HG03460 (cell line): ENCODE measurements around the gene TNFRSF19.
"Not testable (repeated sequence)": the region's sequence is repeated elsewhere in the genome, so short reads cannot be mapped to it uniquely, and the experiment has no call there.

Experiments used
- ATAC-seq: cut with Tn5 transposase; IDR thresholded peaks from one replicate; pipeline ENCODE4 v1.9.1; 2021; ENCODE audit not compliant: unreplicated experiment

The TNFRSF19 gene, protein sequence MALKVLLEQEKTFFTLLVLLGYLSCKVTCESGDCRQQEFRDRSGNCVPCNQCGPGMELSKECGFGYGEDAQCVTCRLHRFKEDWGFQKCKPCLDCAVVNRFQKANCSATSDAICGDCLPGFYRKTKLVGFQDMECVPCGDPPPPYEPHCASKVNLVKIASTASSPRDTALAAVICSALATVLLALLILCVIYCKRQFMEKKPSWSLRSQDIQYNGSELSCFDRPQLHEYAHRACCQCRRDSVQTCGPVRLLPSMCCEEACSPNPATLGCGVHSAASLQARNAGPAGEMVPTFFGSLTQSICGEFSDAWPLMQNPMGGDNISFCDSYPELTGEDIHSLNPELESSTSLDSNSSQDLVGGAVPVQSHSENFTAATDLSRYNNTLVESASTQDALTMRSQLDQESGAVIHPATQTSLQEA

GRCh38 chr13:23570099-23570920 is at the start of gene TNFRSF19:
Gene TNFRSF19, plus strand, starts transcription at chr13:23570412. Its CDS starts 19,772 bp downstream, at chr13:23590184.
- ATAC-seq: no peak

GRCh38 chr13:23529926-23530325 is 40.3 kb upstream of the TNFRSF19 start:
- not testable (repeated sequence) for ATAC-seq

DNA sequence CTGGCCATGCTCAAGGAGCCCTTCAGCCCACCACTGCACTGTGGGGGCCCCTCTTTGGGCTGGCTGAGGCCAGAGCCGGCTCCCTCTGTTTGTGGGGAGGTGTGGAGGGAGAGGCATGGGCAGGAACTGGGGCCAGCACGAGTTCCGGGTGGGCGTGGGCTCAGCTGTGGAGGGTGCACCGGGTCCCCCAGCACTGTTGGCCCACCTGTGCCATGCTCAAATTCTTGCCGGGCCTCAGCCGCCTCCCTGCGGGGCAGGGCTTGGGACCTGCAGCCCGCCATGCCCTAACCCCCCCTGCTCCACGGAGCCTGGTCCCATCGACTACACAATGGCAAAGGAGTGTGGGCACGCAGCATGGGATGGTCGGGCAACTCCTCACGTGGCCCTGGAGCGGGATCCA is 38.8 kb upstream of the TNFRSF19 start:
- no peak for ATAC-seq

DNA sequence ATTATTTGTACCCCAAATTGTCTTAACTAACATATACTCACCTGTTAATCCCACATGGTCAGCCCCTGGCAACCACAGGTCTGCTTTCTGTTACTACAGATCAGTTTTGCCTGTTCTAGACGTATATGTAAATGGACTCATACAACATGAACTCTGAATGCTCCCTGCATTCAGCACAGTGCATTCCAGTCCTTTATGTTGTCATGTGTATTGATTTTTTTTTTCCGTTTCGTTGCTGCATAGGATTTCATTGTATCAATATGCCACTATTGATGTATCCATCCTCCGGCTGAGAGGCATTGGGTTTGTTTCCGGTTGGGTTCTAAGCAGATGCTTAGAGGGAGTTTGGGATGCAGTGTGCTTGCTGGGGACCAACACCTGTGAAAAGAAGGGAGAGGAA is 36.1 kb upstream of the TNFRSF19 start:
- no peak for ATAC-seq

GRCh38 chr13:23541221-23541824 is 28.9 kb upstream of the TNFRSF19 start:
- ATAC-seq: no peak

DNA sequence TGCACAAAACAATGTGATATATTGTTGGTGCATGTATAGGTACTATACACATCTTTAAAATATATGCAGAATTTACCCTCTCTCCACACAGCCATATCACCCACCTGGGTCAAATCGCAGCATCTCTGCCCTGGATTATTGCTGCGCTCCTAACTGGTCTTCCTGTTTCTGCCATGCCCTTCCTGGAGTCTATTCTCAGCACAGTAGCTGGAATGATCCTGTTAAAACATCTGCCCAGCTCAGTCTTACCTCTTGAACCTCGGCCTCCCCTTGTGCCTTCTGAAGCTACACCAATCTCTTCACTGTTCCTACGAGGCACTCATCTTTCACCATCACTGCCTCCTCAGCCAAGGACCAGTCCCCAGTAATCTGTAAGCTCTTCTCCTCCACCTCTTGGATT is 25.5 kb upstream of the TNFRSF19 start:
- ATAC-seq: no peak

DNA sequence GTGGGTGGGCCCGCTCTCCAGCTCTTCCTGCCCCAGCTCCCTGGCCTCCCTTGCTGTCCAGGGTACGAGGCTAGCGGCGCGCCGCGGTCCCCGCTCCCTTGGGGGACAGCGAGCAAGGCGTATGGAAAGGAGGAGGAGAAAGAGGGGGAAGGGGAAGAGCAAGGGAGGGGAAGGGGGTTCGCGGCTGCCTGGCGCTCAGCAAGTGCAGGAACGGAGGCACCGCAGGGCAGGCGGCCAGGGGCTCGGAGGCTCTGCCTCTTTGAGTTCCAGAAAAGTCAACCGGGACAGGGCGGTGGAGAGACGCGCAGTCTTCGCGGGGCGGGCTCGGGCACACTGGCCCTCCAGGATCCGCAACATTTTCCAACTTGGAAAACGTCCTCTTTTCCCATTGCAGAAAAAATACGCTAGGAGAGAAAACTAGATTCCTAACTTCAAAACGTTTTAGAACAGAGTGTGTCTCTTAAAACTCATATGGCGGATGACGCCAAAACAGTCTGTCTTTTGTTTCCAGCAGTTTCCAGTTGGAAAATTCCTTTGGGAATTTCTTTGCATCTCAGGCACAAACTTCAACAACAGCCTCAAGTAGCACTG is 23.1 kb upstream of the TNFRSF19 start:
- ATAC-seq: no peak

- ATAC-seq: no peak
These were observed 20.5 kb upstream of the TNFRSF19 start for GRCh38 chr13:23549724-23550123.

- ATAC-seq: no peak
These were observed 20.0 kb upstream of the TNFRSF19 start for GRCh38 chr13:23550163-23550562.

- ATAC-seq: no peak
These were observed 18.8 kb upstream of the TNFRSF19 start for GRCh38 chr13:23551213-23552008.

DNA sequence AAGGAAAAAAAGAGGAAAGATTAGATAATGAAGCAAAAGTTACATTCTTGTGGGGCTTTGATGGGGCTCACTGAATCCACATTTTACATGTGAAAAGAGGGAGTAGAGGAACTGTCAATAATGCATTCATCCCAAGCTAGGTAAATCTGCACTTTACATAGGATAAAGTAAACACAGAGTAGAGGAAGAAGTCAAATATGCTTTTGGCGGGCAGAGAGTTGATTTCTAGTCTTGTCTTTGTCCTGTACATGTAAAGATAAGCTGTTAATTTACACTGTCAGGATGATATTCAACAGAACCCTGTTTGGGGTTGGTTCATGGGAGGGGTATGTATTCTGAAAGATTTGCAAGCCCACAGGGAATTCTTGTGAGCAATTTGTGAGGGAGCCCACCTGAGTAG is 18.0 kb upstream of the TNFRSF19 start:
- ATAC-seq: no peak

GRCh38 chr13:23552661-23553060 is 17.6 kb upstream of the TNFRSF19 start:
- ATAC-seq: no peak

- no peak for ATAC-seq
These were observed 16.2 kb upstream of the TNFRSF19 start for GRCh38 chr13:23554000-23554399.

DNA sequence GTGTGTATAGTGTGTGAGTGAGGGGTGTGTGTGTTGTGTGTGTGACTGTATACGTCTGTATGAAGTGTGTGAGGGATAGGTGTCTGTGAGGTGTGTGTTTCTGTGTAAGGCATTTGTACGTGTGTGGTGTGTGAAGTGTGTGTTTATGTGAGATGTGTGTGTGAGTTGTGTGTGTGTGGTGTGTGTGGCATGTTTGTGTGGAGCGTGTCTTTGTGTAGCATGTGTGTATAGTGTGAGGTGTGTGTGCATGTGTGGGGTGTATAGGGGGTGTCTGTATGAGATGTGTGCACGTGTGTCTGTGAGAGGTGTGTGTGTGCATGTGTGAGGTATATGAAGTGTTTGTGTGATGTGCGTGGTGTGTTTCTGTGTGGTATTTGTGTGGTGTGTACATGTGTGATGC is 13.2 kb upstream of the TNFRSF19 start:
- no peak for ATAC-seq

- no peak for ATAC-seq
These were observed 12.5 kb upstream of the TNFRSF19 start for GRCh38 chr13:23557733-23558132.

DNA sequence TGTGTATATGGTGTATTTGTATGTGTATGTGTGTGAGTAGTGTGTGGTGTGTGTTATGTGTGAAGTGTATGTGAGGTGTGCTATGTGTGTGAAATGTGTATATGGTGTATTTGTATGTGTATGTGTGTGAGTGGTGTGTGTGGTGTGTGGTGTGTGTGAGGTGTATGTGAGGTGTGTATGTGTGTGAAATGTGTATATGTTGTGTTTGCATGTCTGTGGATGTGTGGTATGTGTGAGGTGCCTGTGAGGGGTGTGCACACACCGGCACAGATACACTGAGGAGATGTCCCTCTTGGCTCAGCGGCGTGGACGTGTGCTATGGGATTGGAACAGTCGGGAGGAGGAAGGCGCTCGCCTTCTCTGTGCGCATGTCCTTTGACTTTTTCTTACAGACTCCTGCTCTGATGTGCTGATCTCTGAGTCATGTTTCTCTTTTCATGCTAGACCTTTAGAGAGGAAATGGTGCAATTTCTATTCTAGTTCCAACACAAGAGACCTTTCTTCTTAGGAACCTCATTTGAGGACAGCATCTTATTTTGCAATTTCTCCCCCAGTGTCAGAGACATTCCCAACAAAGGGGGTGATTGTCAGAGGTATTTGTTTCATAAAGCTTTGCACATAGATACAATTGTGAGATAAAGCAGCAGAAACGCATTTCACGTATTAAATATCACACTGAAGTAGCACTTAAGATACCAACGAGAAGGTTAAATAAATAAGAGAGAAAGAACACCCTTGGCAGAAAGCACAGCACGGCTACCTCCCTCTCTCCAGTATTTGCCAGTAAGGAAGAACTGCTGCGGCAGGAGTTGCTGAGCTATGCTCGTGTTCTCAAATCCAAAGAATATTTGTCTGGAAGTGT is 11.3 kb upstream of the TNFRSF19 start:
- ATAC-seq: no peak

GRCh38 chr13:23560571-23561089 is 9.6 kb upstream of the TNFRSF19 start:
- no peak for ATAC-seq

DNA sequence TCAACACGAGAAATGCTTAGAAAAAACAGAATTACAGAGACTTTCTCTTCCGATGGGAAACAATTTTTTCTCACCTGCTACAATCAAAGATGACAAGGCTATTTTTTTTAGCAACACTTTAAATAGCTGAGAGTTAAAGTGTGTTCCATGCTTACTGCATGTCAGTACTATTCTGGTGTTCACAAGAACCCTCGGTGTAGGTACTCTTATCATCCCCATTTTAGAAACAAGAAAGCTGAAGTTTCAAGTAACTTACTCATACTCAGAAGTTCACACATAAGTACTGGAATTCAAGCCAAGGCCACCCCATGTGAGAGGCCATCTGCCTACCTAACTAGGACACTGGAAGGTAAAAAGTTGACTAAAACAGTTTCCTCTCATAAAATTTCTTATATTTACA is 9.0 kb upstream of the TNFRSF19 start:
- no peak for ATAC-seq

DNA sequence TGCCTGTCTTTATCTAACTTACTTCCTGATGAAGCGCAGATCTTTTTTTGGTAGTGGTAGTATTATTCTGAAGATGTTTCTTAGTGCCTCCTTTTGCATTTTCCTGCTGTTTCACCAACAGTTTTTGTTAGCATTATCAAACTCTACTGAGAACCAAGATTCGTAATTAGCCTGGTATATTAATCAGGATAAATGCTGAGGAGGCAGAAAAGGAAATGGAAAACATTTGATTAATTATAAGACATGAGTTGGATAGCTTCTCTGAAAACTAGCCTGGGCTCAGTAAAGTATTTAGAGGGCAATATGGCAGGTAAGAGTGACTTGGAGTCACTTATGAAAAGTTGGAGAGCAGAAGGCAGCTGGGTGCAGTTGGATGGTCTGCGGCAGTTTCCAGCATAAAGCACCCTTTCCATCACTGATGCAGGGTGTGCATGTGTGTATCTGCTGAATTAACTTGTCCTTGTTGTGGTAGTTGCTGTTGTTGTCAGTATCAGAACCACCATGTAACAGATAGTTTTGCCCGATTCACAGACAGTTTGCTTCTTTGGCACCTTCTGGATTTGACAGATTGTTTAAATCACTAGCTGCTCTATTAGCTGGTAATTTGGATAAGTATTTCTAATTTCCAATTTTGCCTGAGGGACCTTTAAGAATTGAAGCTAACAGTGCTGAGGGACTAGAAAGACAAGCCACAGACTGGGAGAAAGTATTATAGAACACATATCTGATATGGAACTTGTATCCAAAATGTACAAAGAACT is 6.9 kb upstream of the TNFRSF19 start:
- no peak for ATAC-seq
